Fibroblast of lung (primary cell): Measurements from ENCODE around the gene ANXA2.

ENCODE experiments used
- EZH2 ChIP-seq: IDR thresholded peaks from 2 replicates; pipeline ENCODE4 v1.5.1; 2012; ENCODE audit warnings: low read length, control low read depth, mild to moderate bottlenecking; ENCODE audit errors: missing control alignments
- TF ChIP-seq, protein P1 (sequence below), 2 donors: IDR thresholded peaks in 1 of 2; conservative IDR thresholded peaks in 1 of 2; 1 replicate in 1 of 2; 2 replicates in 1 of 2; pipeline ENCODE4 v1.5.1; 2011 to 2012; ENCODE audit warnings: low read length in 2 of 2, control low read depth in 1 of 2, inconsistent platforms in 1 of 2, low read depth in 1 of 2, mild to moderate bottlenecking in 1 of 2

DNA sequence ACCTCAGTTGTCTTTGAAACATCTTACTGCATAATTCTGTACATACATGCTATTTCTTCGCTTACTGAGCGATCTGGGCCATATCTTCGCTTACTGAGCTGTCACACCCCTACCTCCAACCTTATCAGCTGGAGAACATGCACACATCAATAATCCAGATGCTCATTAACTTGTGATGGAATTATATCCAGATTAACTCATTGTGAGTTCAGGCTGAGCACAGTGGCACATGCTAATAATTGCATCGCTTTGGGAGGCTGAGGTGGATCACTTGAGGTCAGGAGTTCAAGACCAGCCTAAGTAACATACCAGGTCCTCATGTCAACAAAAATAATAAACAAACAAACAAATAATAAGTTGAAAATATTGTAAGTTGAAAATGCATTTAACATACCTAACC is 19.3 kb upstream of the ANXA2 start:
- TF ChIP-seq, protein P1, sequence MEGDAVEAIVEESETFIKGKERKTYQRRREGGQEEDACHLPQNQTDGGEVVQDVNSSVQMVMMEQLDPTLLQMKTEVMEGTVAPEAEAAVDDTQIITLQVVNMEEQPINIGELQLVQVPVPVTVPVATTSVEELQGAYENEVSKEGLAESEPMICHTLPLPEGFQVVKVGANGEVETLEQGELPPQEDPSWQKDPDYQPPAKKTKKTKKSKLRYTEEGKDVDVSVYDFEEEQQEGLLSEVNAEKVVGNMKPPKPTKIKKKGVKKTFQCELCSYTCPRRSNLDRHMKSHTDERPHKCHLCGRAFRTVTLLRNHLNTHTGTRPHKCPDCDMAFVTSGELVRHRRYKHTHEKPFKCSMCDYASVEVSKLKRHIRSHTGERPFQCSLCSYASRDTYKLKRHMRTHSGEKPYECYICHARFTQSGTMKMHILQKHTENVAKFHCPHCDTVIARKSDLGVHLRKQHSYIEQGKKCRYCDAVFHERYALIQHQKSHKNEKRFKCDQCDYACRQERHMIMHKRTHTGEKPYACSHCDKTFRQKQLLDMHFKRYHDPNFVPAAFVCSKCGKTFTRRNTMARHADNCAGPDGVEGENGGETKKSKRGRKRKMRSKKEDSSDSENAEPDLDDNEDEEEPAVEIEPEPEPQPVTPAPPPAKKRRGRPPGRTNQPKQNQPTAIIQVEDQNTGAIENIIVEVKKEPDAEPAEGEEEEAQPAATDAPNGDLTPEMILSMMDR (conservative IDR thresholded peaks at IDR 0.05 in 1 of 2, IDR thresholded peaks at IDR 0.05 in 1 of 2; ENCODE audit: low read depth in 1 of 2, low read length in 2 of 2), result no peak
- TF ChIP-seq EZH2, result no peak
